GM23338 (cell line): ENCODE results near the gene NXPE3.

Experiments used
- CREB1 ChIP-seq: fragments of 250-450 bp; sonication (Bioruptor Pico); IDR thresholded peaks from 2 replicates; pipeline ENCODE4 v1.5.0; 2020; ENCODE audit warnings: low read depth, mild to moderate bottlenecking, moderate library complexity
- CTCF ChIP-seq, 2 experiments: fragments of 200-600 bp in 1 of 2; sonication (generic) in 1 of 2; conservative IDR thresholded peaks; 2 replicates each; pipeline versions ENCODE4 v1.5.1 to v1.6.1; 2016 to 2017; ENCODE audit warnings: antibody characterized with exemption in 2 of 2, low read depth in 2 of 2, mild to moderate bottlenecking in 2 of 2, moderate library complexity in 1 of 2
- ETS1 ChIP-seq: IDR thresholded peaks from 2 replicates; pipeline ENCODE4 v1.6.1; 2016; ENCODE audit warnings: antibody characterized with exemption
- EZH2 ChIP-seq: fragments of 200-600 bp; sonication (generic); IDR thresholded peaks from one replicate; pipeline ENCODE4 v1.8.0; 2017; ENCODE audit warnings: antibody characterized with exemption, mild to moderate bottlenecking, low read depth; ENCODE audit not compliant: unreplicated experiment
- EZH2phosphoT487 ChIP-seq: fragments of 200-600 bp; sonication (generic); IDR thresholded peaks from one replicate; pipeline ENCODE4 v1.8.1; 2018; ENCODE audit warnings: antibody characterized with exemption; ENCODE audit not compliant: unreplicated experiment
- JUNB ChIP-seq: IDR thresholded peaks from one replicate; pipeline ENCODE4 v1.6.1; 2016; ENCODE audit warnings: antibody characterized with exemption; ENCODE audit not compliant: unreplicated experiment
- NANOG ChIP-seq: IDR thresholded peaks from 2 replicates; pipeline ENCODE4 v1.6.1; 2016; ENCODE audit warnings: antibody characterized with exemption, borderline replicate concordance
- POLR2AphosphoS5 ChIP-seq: IDR thresholded peaks from 2 replicates; pipeline ENCODE4 v1.6.1; 2016; ENCODE audit warnings: antibody characterized with exemption, low read depth
- REST ChIP-seq: IDR thresholded peaks from one replicate; pipeline ENCODE4 v1.6.1; 2018; ENCODE audit warnings: antibody characterized with exemption; ENCODE audit not compliant: unreplicated experiment
- STAT1 ChIP-seq: IDR thresholded peaks from one replicate; pipeline ENCODE4 v1.6.1; 2016; ENCODE audit warnings: antibody characterized with exemption; ENCODE audit not compliant: unreplicated experiment
- ZNF114 ChIP-seq: fragments of 250-450 bp; sonication (Bioruptor Pico); IDR thresholded peaks from 2 replicates; pipeline ENCODE4 v1.5.0; 2020; ENCODE audit warnings: mild to moderate bottlenecking, moderate library complexity
- ZNF331 ChIP-seq: fragments of 250-450 bp; sonication (Bioruptor Pico); IDR thresholded peaks from 2 replicates; pipeline ENCODE4 v1.5.0; 2020; ENCODE audit warnings: low read depth, mild to moderate bottlenecking, moderate library complexity
- ZNF462 ChIP-seq: fragments of 250-450 bp; sonication (Bioruptor Pico); IDR thresholded peaks from 2 replicates; pipeline ENCODE4 v1.5.0; 2020; ENCODE audit warnings: mild to moderate bottlenecking, moderate library complexity

- TF ChIP-seq CTCF (conservative IDR thresholded peaks at IDR 0.05; ENCODE audit: low read depth in 2 of 2), result no peak
- no peak for TF ChIP-seq EZH2phosphoT487
- no peak for TF ChIP-seq POLR2AphosphoS5
- no peak for TF ChIP-seq ZNF114 (CRISPR knock-in tag)
- no peak for TF ChIP-seq CREB1
- TF ChIP-seq EZH2, result no peak
- TF ChIP-seq ZNF462 (CRISPR knock-in tag), result no peak
- TF ChIP-seq ZNF331 (CRISPR knock-in tag), result no peak
- TF ChIP-seq JUNB, result no peak
- no peak for TF ChIP-seq REST
- TF ChIP-seq NANOG, result no peak
- TF ChIP-seq ETS1, result no peak
- TF ChIP-seq STAT1, result no peak
Measured at GRCh38 chr3:101854608-101855304, 75.7 kb downstream of the NXPE3 start.
